IMR-90 (cell line): ENCODE results near the gene ERICH6. TPM values are rescaled to one million over a fixed set of nuclear protein-coding genes. Genes with fewer than 3 reads are reported as not detected.

Experiments used
- ATAC-seq: fragments of 200-7000 bp; cut with Tn5 transposase; 2 replicates; pipeline ENCODE4 v1.9.1; 2020; ENCODE audit warnings: low read depth, mild to moderate bottlenecking, moderate library complexity
- BruUV-seq: library from RNA; stranded (reverse); fragments of 400-500 nt; replicated peaks from 2 replicates; lab custom pipeline; 2021; lab: Mats Ljungman, UMichigan
- CTCF ChIA-PET: fragments of 300-600 bp; formaldehyde crosslinking; extraction: SDS; loops from one replicate; lab custom pipeline; 2021; ENCODE audit warnings: antibody characterized with exemption; lab: Yijun Ruan, JAX
- POLR2A ChIA-PET: fragments of 300-600 bp; sonication (Branson Sonifier 250); formaldehyde crosslinking; loops from one replicate; lab custom pipeline; 2022; ENCODE audit warnings: antibody characterized with exemption; ENCODE audit not compliant: unreplicated experiment; lab: Charles Lee
- DNase-seq: peaks from one replicate; pipeline ENCODE4 v3.0.0; 2013
- H2AFZ ChIP-seq: replicated peaks from 2 replicates; pipeline ENCODE3; 2013; ENCODE audit warnings: low read length, mild to moderate bottlenecking; ENCODE audit not compliant: poor library complexity
- H2AK5ac ChIP-seq: 2 replicates; pipeline ENCODE4 v1.6.1; 2013; ENCODE audit warnings: low read depth, low read length, inconsistent platforms
- H2AK9ac ChIP-seq: replicated peaks from 2 replicates; pipeline ENCODE3; 2013; ENCODE audit warnings: mild to moderate bottlenecking, low read depth, low read length, moderate library complexity; ENCODE audit not compliant: poor library complexity
- H2BK120ac ChIP-seq: 2 replicates; pipeline ENCODE4 v1.6.1; 2013; ENCODE audit warnings: low read depth, low read length, inconsistent platforms
- H2BK15ac ChIP-seq: 3 replicates; pipeline ENCODE4 v1.6.1; 2013; ENCODE audit warnings: low read depth, low read length, inconsistent platforms
- H2BK20ac ChIP-seq: 2 replicates; pipeline ENCODE4 v1.6.1; 2013; ENCODE audit warnings: low read depth, mild to moderate bottlenecking, inconsistent platforms, low read length, moderate library complexity
- H2BK5ac ChIP-seq: 2 replicates; pipeline ENCODE4 v1.6.1; 2013; ENCODE audit warnings: mild to moderate bottlenecking, low read depth, low read length, inconsistent platforms; ENCODE audit not compliant: poor library complexity, severe bottlenecking
- H3K14ac ChIP-seq: replicated peaks from 2 replicates; pipeline ENCODE4 v1.6.1; 2013; ENCODE audit warnings: low read depth, low read length, inconsistent platforms
- H3K18ac ChIP-seq: 2 replicates; pipeline ENCODE4 v1.6.1; 2013; ENCODE audit warnings: low read depth, low read length, control low read depth
- H3K23ac ChIP-seq: 2 replicates; pipeline ENCODE4 v1.6.1; 2013; ENCODE audit warnings: low read depth, low read length, inconsistent platforms
- H3K27ac ChIP-seq: 2 replicates; pipeline ENCODE4 v1.5.1; 2013; ENCODE audit warnings: mild to moderate bottlenecking, control low read depth, low read length; ENCODE audit not compliant: insufficient read depth
- H3K27me3 ChIP-seq: 2 replicates; pipeline ENCODE4 v1.6.1; 2013; ENCODE audit warnings: low read length; ENCODE audit not compliant: control insufficient read depth, insufficient read depth
- H3K36me3 ChIP-seq: 2 replicates; pipeline ENCODE4 v1.6.1; 2013; ENCODE audit warnings: low read length, mixed read lengths; ENCODE audit not compliant: control insufficient read depth, insufficient read depth
- H3K4ac ChIP-seq: 2 replicates; pipeline ENCODE4 v1.6.1; 2013; ENCODE audit warnings: low read depth, low read length, inconsistent platforms
- H3K4me1 ChIP-seq: 2 replicates; pipeline ENCODE4 v1.6.1; 2013; ENCODE audit warnings: low read length, mixed read lengths; ENCODE audit not compliant: control insufficient read depth, insufficient read depth
- H3K4me2 ChIP-seq: 2 replicates; pipeline ENCODE4 v1.6.1; 2013; ENCODE audit warnings: low read depth, mild to moderate bottlenecking, control low read depth, low read length, moderate library complexity
- H3K4me3 ChIP-seq: 2 replicates; pipeline ENCODE4 v1.5.1; 2013; ENCODE audit warnings: low read depth, mild to moderate bottlenecking, control low read depth, low read length, moderate library complexity; ENCODE audit not compliant: insufficient read depth
- H3K56ac ChIP-seq: 2 replicates; pipeline ENCODE4 v1.6.1; 2013; ENCODE audit warnings: low read length, inconsistent platforms; ENCODE audit not compliant: insufficient read depth; ENCODE audit errors: extremely low read depth
- H3K79me1 ChIP-seq, 2 experiments: 2 replicates each; pipeline ENCODE4 v1.6.1; 2013; ENCODE audit warnings: low read length in 2 of 2, inconsistent platforms in 1 of 2, low read depth in 1 of 2
- H3K9ac ChIP-seq: 2 replicates; pipeline ENCODE4 v1.6.1; 2013; ENCODE audit warnings: low read depth, low read length, control low read depth
- H3K9me1 ChIP-seq: 2 replicates; pipeline ENCODE4 v1.6.1; 2013; ENCODE audit warnings: low read length, inconsistent platforms; ENCODE audit not compliant: insufficient read depth
- H3K9me3 ChIP-seq: 2 replicates; pipeline ENCODE4 v1.6.1; 2013; ENCODE audit warnings: low read length; ENCODE audit not compliant: control insufficient read depth, insufficient read depth
- H4K20me1 ChIP-seq: 2 replicates; pipeline ENCODE4 v1.6.1; 2013; ENCODE audit warnings: low read length, inconsistent platforms; ENCODE audit not compliant: insufficient read depth
- H4K5ac ChIP-seq: 2 replicates; pipeline ENCODE4 v1.6.1; 2013; ENCODE audit warnings: mild to moderate bottlenecking, low read depth, low read length, control low read depth
- H4K8ac ChIP-seq, 2 experiments: 2 replicates each; pipeline ENCODE4 v1.6.1; 2013; ENCODE audit warnings: low read depth in 2 of 2, low read length in 2 of 2, control low read depth in 1 of 2, inconsistent platforms in 1 of 2
- H4K91ac ChIP-seq: 2 replicates; pipeline ENCODE4 v1.6.1; 2013; ENCODE audit warnings: low read depth, low read length, inconsistent platforms; ENCODE audit not compliant: insufficient read depth
- ELK1 ChIP-seq: fragments of 150-350 bp; IDR thresholded peaks from 2 replicates; pipeline ENCODE4 v1.6.1; 2016; ENCODE audit warnings: low read depth, mild to moderate bottlenecking, low read length, moderate library complexity, borderline replicate concordance
- POLR2A ChIP-seq: IDR thresholded peaks from 2 replicates; pipeline ENCODE4 v1.6.1; 2012; ENCODE audit warnings: mild to moderate bottlenecking, low read depth, low read length
- RAD21 ChIP-seq: IDR thresholded peaks from 2 replicates; pipeline ENCODE4 v1.6.1; 2012; ENCODE audit warnings: low read length, improper control_type of control experiment
- SMC3 ChIP-seq: fragments of 150-350 bp; IDR thresholded peaks from 2 replicates; pipeline ENCODE4 v1.6.1; 2016; ENCODE audit warnings: low read depth, mild to moderate bottlenecking, antibody characterized with exemption, low read length, moderate library complexity
- WGBS, 2 experiments: methylation state at CpG; one replicate each; pipeline versions ENCODE4 v1.1.5 to v1.1.7; 2013; ENCODE audit warnings: missing lambda C conversion rate in 2 of 2; ENCODE audit not compliant: insufficient read length in 1 of 2; ENCODE audit errors: extremely low coverage in 2 of 2; 5-methylcytosine and 5-hydroxymethylcytosine counted together
- dilution Hi-C: fragments of 300-500 bp; cut with HindIII; formaldehyde crosslinking; loops from one replicate; pipeline ENCODE4 v1.14.3; 2018; ENCODE audit warnings: low sequenced_read_pairs; ENCODE audit not compliant: unreplicated experiment
- in situ Hi-C: fragments of 300-500 bp; cut with MboI; formaldehyde crosslinking; loops from 3 replicates; pipeline ENCODE4 v1.14.3; 2019; ENCODE audit warnings: low sequenced_read_pairs, inconsistent platforms, mixed read lengths
- intact Hi-C: fragments of 100-400 bp; cut with micrococcal nuclease; formaldehyde crosslinking; loops from 2 replicates; pipeline ENCODE4 v1.10.0; 2022
- polyA plus RNA-seq, 3 experiments: library from polyadenylated mRNA; depleted of rRNA; stranded (reverse); fragments of >200 nt; gene quantifications; 2 replicates each; pipeline ENCODE4 v1.2.3, GENCODE V29; 2012; ENCODE audit warnings: low replicate concordance in 1 of 3
- total RNA-seq: library from RNA; depleted of rRNA; stranded (reverse); fragments of >200 nt; gene quantifications from 2 replicates; pipeline ENCODE4 v1.2.3, GENCODE V29; 2012

Gene ERICH6
- total and polyA plus RNA-seq, 2 of the 4 experiments (the other 2 are of a cell fraction), result under 0.01 TPM; not detected in 1

GRCh38 chr3:150736316-150736719 is 32.6 kb upstream of the ERICH6 start:
- intact Hi-C loops (no loop called here), dilution Hi-C loops (no loop called here), in situ Hi-C loops (no loop called here)
- Histone ChIP-seq H3K14ac (no peak overlapping the region), H2AFZ (no peak overlapping the region), H3K36me3 (peaks cover 9% of the 10 kb centered on the region), H3K18ac (no peak overlapping the region), H3K56ac (no peak overlapping the region), H2BK5ac (no peak overlapping the region), H3K79me1 (peaks cover 15 to 30% of the 10 kb centered on the region in 2 experiments), H3K4me1 (no peaks in the 10 kb centered on the region), H3K9ac (no peak overlapping the region), H4K5ac (no peak overlapping the region), H2AK5ac (no peak overlapping the region), H3K9me3 (no peaks in the 10 kb centered on the region), H2BK120ac (no peak overlapping the region), H4K8ac (no peak overlapping the region), H2BK15ac (no peak overlapping the region), H3K4me3 (no peak overlapping the region), H3K27me3 (no peaks in the 10 kb centered on the region), H3K9me1 (peaks cover 8% of the 10 kb centered on the region; the same call in 1 of the 2 replicates), H3K23ac (no peak overlapping the region), H3K4ac (no peak overlapping the region), H4K91ac (no peak overlapping the region), H3K27ac (no peak overlapping the region), H2AK9ac (no peak overlapping the region), H3K4me2 (no peak overlapping the region), H2BK20ac (no peak overlapping the region), H4K20me1 (peaks cover 11% of the 10 kb centered on the region; the same call in 1 of the 2 replicates)
- BruUV-seq, result no TSS peak
- ATAC-seq (no peak), DNase-seq (no peak)
- no CpG with 5 or more reads among the region's 2 CpGs for WGBS, 2 experiments
- POLR2A ChIA-PET, result no interaction called here
- CTCF ChIA-PET, result no interaction called here
- TF ChIP-seq ELK1 (no peak), SMC3 (no peak), RAD21 (no peak), POLR2A (no peak)
